HG02870 (cell line): ENCODE measurements around the gene PDIK1L.

Source experiments
- ATAC-seq: cut with Tn5 transposase; IDR thresholded peaks from one replicate; pipeline ENCODE4 v1.9.1; 2021; ENCODE audit warnings: mild to moderate bottlenecking, moderate library complexity; ENCODE audit not compliant: unreplicated experiment

PDIK1L gene

GRCh38 chr1:26121854-26122773, 10.5 kb downstream of the PDIK1L start:
- no peak for ATAC-seq

- no peak for ATAC-seq
Observed at GRCh38 chr1:26122988-26123973, 11.7 kb downstream of the PDIK1L start.

- ATAC-seq, result no peak
Observed at GRCh38 chr1:26124418-26125331, 13.1 kb downstream of the PDIK1L start.

GRCh38 chr1:26125382-26125781, 13.8 kb downstream of the PDIK1L start:
- ATAC-seq, result no peak

- ATAC-seq, result no peak
Observed at GRCh38 chr1:26125946-26126320, 14.3 kb downstream of the PDIK1L start.

GRCh38 chr1:26126321-26127084, 14.9 kb downstream of the PDIK1L start:
- ATAC-seq, result no peak

- ATAC-seq, result no peak
Observed at GRCh38 chr1:26127235-26128163, 15.9 kb downstream of the PDIK1L start.

GRCh38 chr1:26129778-26130177, 18.2 kb downstream of the PDIK1L start:
- no peak for ATAC-seq

- no peak for ATAC-seq
Observed at GRCh38 chr1:26130695-26131094, 19.1 kb downstream of the PDIK1L start.

- no peak for ATAC-seq
Observed at GRCh38 chr1:26132128-26132833, 20.7 kb downstream of the PDIK1L start.

- no peak for ATAC-seq
Observed at GRCh38 chr1:26132834-26133167, 21.2 kb downstream of the PDIK1L start.

GRCh38 chr1:26134466-26134865, 22.8 kb downstream of the PDIK1L start:
- ATAC-seq, result no peak

GRCh38 chr1:26138974-26139558, 27.4 kb downstream of the PDIK1L start:
- no peak for ATAC-seq

- no peak for ATAC-seq
Observed at GRCh38 chr1:26142159-26142558, 30.5 kb downstream of the PDIK1L start.

- ATAC-seq, result no peak
Observed at GRCh38 chr1:26145041-26145959, 33.7 kb downstream of the PDIK1L start.

GRCh38 chr1:26145960-26146294, 34.3 kb downstream of the PDIK1L start:
- ATAC-seq, result no peak

- ATAC-seq, result no peak
Observed at GRCh38 chr1:26148887-26149286, 37.3 kb downstream of the PDIK1L start.
